GM12892 (cell line): Measurements from ENCODE around the gene PPP6R1. TPM values are rescaled to one million over a fixed set of nuclear protein-coding genes. Genes with fewer than 3 reads are reported as not detected.

Experiments used
- DNase-seq: peaks from one replicate; pipeline ENCODE4 v3.0.0; 2011; ENCODE audit not compliant: insufficient read length
- FAIRE-seq: peaks from 2 replicates; lab custom pipeline; 2011; peaks lifted over from hg19 to GRCh38; lab: Jason Lieb, UNC
- POLR2A ChIP-seq: IDR thresholded peaks from 2 replicates; pipeline ENCODE4 v1.6.1; 2011; ENCODE audit warnings: low read depth, low read length, control low read depth
- POLR2AphosphoS5 ChIP-seq: IDR thresholded peaks from 2 replicates; pipeline ENCODE4 v1.6.1; 2011; ENCODE audit warnings: low read depth, low read length, control low read depth
- TAF1 ChIP-seq: IDR thresholded peaks from 2 replicates; pipeline ENCODE4 v1.6.1; 2011; ENCODE audit warnings: low read depth, mild to moderate bottlenecking, control low read depth, low read length, borderline replicate concordance
- polyA plus RNA-seq: library from polyadenylated mRNA; unstranded; fragments of >200 nt; gene quantifications from one replicate; pipeline ENCODE4 v1.2.1, GENCODE V29; 2012; ENCODE audit warnings: missing spikeins, inconsistent platforms; ENCODE audit not compliant: missing spikeins

Gene PPP6R1
- polyA plus RNA-seq: 52.7 TPM

GRCh38 chr19:55258828-55259539 is at the start of gene PPP6R1:
TSS of gene PPP6R1 (minus strand) at chr19:55259017. CDS start at chr19:55247103, 11,914 bp downstream.
- FAIRE-seq: peak; percentile 91
- DNase-seq: peak; percentile 95
- peak; percentile 94 for TF ChIP-seq TAF1
- TF ChIP-seq POLR2AphosphoS5: peak; percentile 81
- peak; percentile 73; the same call in 1 of the 2 replicates for TF ChIP-seq POLR2A

GRCh38 chr19:55308281-55308680 is 49.5 kb upstream of the PPP6R1 start:
- no peak for DNase-seq
- no peak for FAIRE-seq
- TF ChIP-seq POLR2AphosphoS5 (no peak), POLR2A (no peak), TAF1 (no peak)

GRCh38 chr19:55306712-55307111 is 47.9 kb upstream of the PPP6R1 start:
- no peak for FAIRE-seq
- DNase-seq: no peak
- TF ChIP-seq TAF1 (no peak), POLR2AphosphoS5 (no peak), POLR2A (no peak)

GRCh38 chr19:55305983-55306562 is 47.3 kb upstream of the PPP6R1 start:
- no peak for TF ChIP-seq POLR2A
- TF ChIP-seq POLR2AphosphoS5: no peak
- DNase-seq: no peak
- FAIRE-seq: no peak

GRCh38 chr19:55305491-55305890 is 46.7 kb upstream of the PPP6R1 start:
- FAIRE-seq (no peak), DNase-seq (peak; percentile 56)
- TF ChIP-seq POLR2AphosphoS5: no peak

GRCh38 chr19:55304980-55305379 is 46.2 kb upstream of the PPP6R1 start:
- FAIRE-seq (no peak), DNase-seq (no peak)
- TF ChIP-seq POLR2A (no peak), TAF1 (no peak), POLR2AphosphoS5 (no peak)

GRCh38 chr19:55304279-55304978 is 45.6 kb upstream of the PPP6R1 start:
- FAIRE-seq (no peak), DNase-seq (peak; percentile 69)
- TF ChIP-seq POLR2A (no peak), POLR2AphosphoS5 (no peak), TAF1 (no peak)

- no peak for TF ChIP-seq POLR2A
- TF ChIP-seq TAF1: no peak
- no peak for TF ChIP-seq POLR2AphosphoS5
- no peak for DNase-seq
- no peak for FAIRE-seq
Observed at GRCh38 chr19:55303477-55303876, 44.7 kb upstream of the PPP6R1 start.

- FAIRE-seq (no peak), DNase-seq (no peak)
- TF ChIP-seq POLR2AphosphoS5 (no peak), TAF1 (no peak), POLR2A (no peak)
Observed at GRCh38 chr19:55302318-55302703, 43.5 kb upstream of the PPP6R1 start.

- TF ChIP-seq POLR2AphosphoS5 (no peak), POLR2A (no peak), TAF1 (no peak)
- peak; percentile 94 for FAIRE-seq
- DNase-seq: peak; percentile 98
Observed at GRCh38 chr19:55301459-55302317, 42.9 kb upstream of the PPP6R1 start.
